ENCODE data around the gene RHBDL3. TPM values are rescaled to one million over a fixed set of nuclear protein-coding genes. Genes with fewer than 3 reads are reported as not detected.

RHBDL3 gene
- total RNA-seq, 1 experiment from 2014 or later: 0.80 TPM

DNA sequence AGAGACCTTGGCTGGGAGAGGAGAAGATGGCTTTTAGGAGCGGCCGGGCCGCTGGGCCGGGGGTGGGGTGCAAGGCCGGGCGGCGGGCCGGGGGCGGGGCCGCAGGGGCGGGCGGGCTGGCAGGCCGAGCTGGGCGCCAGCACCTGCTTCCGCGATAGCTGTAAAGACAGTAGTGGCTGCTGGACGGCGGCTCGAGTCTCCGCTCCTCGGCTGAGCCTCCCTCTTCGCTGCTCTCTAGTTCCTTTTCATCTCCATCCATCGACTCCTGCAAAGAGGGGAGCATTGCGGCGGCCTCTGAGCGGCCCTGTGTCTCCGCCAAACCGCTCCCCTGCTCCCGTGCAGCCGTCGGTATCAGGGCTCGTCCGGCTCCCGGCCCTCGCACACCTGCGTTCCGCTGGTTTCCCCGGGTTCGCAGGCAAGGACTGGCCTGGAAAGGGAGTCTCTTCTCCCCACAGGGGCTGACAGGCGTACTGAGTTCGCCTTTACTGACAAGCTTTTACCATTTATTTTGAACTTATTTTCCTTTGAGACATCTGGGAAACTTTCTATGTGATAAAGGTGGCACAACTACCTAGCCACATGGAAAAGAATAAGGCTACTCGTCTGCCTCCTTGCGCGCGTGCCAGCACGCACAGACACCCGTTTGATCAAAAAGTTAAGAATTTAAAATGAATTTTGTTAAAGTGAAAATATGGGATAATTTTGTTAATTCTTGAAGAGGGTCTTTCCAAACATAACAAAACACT lies 76.4 kb downstream of the RHBDL3 start, which contains the start of gene C17orf75:
Gene C17orf75, minus strand, starts transcription at position 317 of the 746 bp plus-strand sequence. Its CDS starts 34 bp downstream, at position 283.
- Histone ChIP-seq H3K36me3 (ENCODE audit: insufficient read depth, low read length, poor library complexity, severe bottlenecking) (peaks cover 4% of the 10 kb centered on the region), H3K4me3 (ENCODE audit: low read depth, low read length, poor library complexity, severe bottlenecking) (peak within 1 kb of the TSS; percentile 55), H3K4me1 (ENCODE audit: insufficient read depth, low read length, poor library complexity, severe bottlenecking) (no peaks in the 10 kb centered on the region), H3K27me3 (replicated peaks; ENCODE audit: insufficient read depth, low read depth, low read length, poor library complexity) (no peaks in the 10 kb centered on the region), H3K27ac (ENCODE audit: low read depth, low read length, poor library complexity, severe bottlenecking) (peak within 1 kb of the TSS; percentile 59), H3K9me3 (ENCODE audit: low read depth, low read length, poor library complexity, severe bottlenecking) (no peaks in the 10 kb centered on the region)
- TF ChIP-seq, protein P1, sequence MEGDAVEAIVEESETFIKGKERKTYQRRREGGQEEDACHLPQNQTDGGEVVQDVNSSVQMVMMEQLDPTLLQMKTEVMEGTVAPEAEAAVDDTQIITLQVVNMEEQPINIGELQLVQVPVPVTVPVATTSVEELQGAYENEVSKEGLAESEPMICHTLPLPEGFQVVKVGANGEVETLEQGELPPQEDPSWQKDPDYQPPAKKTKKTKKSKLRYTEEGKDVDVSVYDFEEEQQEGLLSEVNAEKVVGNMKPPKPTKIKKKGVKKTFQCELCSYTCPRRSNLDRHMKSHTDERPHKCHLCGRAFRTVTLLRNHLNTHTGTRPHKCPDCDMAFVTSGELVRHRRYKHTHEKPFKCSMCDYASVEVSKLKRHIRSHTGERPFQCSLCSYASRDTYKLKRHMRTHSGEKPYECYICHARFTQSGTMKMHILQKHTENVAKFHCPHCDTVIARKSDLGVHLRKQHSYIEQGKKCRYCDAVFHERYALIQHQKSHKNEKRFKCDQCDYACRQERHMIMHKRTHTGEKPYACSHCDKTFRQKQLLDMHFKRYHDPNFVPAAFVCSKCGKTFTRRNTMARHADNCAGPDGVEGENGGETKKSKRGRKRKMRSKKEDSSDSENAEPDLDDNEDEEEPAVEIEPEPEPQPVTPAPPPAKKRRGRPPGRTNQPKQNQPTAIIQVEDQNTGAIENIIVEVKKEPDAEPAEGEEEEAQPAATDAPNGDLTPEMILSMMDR (conservative IDR thresholded peaks at IDR 0.05; ENCODE audit: low read depth, low read length): no peak
- no peak for TF ChIP-seq EZH2 (IDR thresholded peaks at IDR 0.05; ENCODE audit: borderline replicate concordance, low read depth, low read length, poor library complexity, severe bottlenecking)
- BruUV-seq (replicated peaks): no TSS peak
- CTCF ChIA-PET: no interaction called here
- POLR2A ChIA-PET (ENCODE audit: low non-redundant PET): no interaction called here
- intact Hi-C loops (cut with micrococcal nuclease; ENCODE audit: unreplicated experiment): no loop called here
- peak; percentile 79 for DNase-seq (ENCODE audit: low spot score)

DNA sequence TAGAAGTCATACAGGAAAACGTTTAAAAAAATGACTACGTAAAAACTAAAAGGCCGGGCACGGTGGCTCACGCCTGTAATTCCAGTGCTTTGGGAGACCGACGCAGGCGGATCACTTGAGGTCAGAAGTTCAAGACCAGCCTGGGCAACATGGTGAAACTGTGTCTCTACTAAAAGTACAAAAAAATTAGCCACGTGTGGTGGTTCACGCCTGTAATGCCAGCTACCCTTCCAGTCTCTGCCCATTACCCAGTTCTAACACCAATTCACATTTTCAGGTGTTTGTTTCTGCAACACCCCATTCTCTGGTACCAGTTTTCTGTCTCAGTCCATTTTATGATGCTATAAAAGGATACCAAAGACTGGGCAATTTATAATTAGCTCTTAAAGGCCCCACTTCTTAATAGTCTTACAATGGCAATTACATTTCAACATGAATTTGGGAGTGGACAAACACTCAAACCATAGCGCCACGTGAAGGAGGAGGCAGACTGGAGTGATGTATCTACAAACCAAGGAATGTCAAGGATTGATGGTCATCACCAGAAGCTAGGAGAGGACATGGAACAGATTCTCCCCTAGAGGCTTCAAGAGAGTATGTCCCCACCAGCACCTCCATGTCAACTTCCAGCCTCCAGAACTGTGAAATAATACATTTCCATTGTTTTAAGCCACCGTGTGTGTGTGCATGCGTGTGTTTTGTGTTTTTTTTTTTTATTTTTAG lies 77.1 kb downstream of the RHBDL3 start:
- intact Hi-C loops (cut with micrococcal nuclease; ENCODE audit: unreplicated experiment): no loop called here
- TF ChIP-seq, protein P1 (conservative IDR thresholded peaks at IDR 0.05; ENCODE audit: low read depth, low read length): no peak
- no peak for TF ChIP-seq EZH2 (IDR thresholded peaks at IDR 0.05; ENCODE audit: borderline replicate concordance, low read depth, low read length, poor library complexity, severe bottlenecking)
- H3K27me3 ChIP-seq (replicated peaks; ENCODE audit: insufficient read depth, low read depth, low read length, poor library complexity): no peaks in the 10 kb centered on the region
- no peak for DNase-seq (ENCODE audit: low spot score)
- ChIA-PET POLR2A (ENCODE audit: low non-redundant PET) (no interaction called here), CTCF (no interaction called here)
- no peaks in the 10 kb centered on the region for H3K4me1 ChIP-seq (ENCODE audit: insufficient read depth, low read length, poor library complexity, severe bottlenecking)
- H3K36me3 ChIP-seq (ENCODE audit: insufficient read depth, low read length, poor library complexity, severe bottlenecking): peaks cover 3% of the 10 kb centered on the region
- peak overlapping the region; percentile 55 for H3K4me3 ChIP-seq (ENCODE audit: low read depth, low read length, poor library complexity, severe bottlenecking)
- no peaks in the 10 kb centered on the region for H3K9me3 ChIP-seq (ENCODE audit: low read depth, low read length, poor library complexity, severe bottlenecking)
- peak overlapping the region; percentile 50 for H3K27ac ChIP-seq (ENCODE audit: low read depth, low read length, poor library complexity, severe bottlenecking)
- no TSS peak for BruUV-seq (replicated peaks)

DNA sequence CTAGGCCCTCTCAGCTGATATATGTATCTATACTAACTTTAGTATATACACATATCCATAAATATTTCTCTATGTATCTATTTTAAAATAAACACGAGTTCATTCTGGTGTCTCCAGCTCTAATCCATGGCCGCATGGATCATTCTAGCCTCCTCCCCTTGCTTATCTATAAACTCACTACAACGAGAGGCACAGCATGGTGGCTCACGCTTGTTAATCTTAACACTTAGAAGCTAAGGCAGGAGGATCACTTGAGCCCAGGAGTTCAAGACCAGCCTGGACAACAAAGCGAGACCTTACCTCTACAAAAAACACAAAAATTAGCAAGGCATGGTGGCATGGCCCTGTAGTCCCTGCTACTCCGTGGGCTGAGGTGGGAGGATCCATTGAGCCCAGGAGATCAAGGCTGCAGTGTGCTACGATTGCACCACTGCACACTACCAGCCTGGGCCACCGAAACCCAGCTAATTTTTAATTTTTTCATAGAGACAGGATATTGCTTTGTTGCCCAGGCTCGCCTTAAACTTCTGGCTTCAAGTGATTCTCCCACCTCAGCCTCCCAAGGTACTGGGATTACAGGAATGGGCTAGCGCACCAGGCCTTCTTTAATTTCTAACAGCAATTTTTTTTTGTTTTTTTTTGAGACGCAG lies 80.4 kb downstream of the RHBDL3 start:
- Histone ChIP-seq H3K27ac (ENCODE audit: low read depth, low read length, poor library complexity, severe bottlenecking) (no peak overlapping the region), H3K36me3 (ENCODE audit: insufficient read depth, low read length, poor library complexity, severe bottlenecking) (no peaks in the 10 kb centered on the region), H3K27me3 (replicated peaks; ENCODE audit: insufficient read depth, low read depth, low read length, poor library complexity) (no peaks in the 10 kb centered on the region), H3K4me1 (ENCODE audit: insufficient read depth, low read length, poor library complexity, severe bottlenecking) (no peaks in the 10 kb centered on the region), H3K9me3 (ENCODE audit: low read depth, low read length, poor library complexity, severe bottlenecking) (no peaks in the 10 kb centered on the region), H3K4me3 (ENCODE audit: low read depth, low read length, poor library complexity, severe bottlenecking) (no peak overlapping the region)
- TF ChIP-seq, protein P1 (conservative IDR thresholded peaks at IDR 0.05; ENCODE audit: low read depth, low read length): no peak
- no peak for TF ChIP-seq EZH2 (IDR thresholded peaks at IDR 0.05; ENCODE audit: borderline replicate concordance, low read depth, low read length, poor library complexity, severe bottlenecking)
- CTCF ChIA-PET: no interaction called here
- DNase-seq (ENCODE audit: low spot score): no peak
- intact Hi-C loops (cut with micrococcal nuclease; ENCODE audit: unreplicated experiment): no loop called here
- BruUV-seq (replicated peaks): no TSS peak
- POLR2A ChIA-PET (ENCODE audit: low non-redundant PET): interaction anchor here (0.5 kb wide), 1 partner anchor 127 kb away, joined by 3 read pairs; no protein-coding TSS in a partner anchor

Data from A673 (cell line).